Epithelial cell of esophagus (primary cell): ENCODE measurements around the gene WDR7.

Experiments
- DNase-seq: peaks from one replicate; pipeline ENCODE4 v3.0.0; 2010; ENCODE audit warnings: low read depth
- H3K4me3 ChIP-seq: 2 replicates; pipeline ENCODE4 v1.5.1; 2011; ENCODE audit warnings: mild to moderate bottlenecking, low read length, control low read depth
- TF ChIP-seq, protein P1 (sequence below): IDR thresholded peaks from 2 replicates; pipeline ENCODE4 v1.5.1; 2011; ENCODE audit warnings: low read depth, mild to moderate bottlenecking, low read length, control low read depth, inconsistent platforms; ENCODE audit not compliant: insufficient read depth; ENCODE audit errors: missing control alignments

The WDR7 gene

DNA sequence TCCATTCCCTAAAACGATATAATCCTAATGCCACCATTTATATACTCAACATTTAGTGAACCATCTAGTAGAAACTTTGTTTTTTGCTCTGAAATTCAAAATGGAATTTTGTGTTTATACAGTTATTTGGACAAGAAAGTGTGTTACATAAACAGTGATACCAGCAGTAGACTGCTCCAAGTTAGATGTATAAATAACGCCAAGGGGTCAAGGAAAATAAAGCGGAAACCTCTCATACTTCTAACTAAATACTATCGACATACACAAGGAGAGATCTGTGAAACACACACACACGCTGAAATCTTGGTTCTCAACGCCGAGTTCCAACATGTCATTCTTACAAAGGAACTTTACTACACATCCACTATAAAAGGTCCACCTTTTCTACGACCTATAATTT lies 14.0 kb upstream of the WDR7 start:
- DNase-seq = peak; percentile 16
- TF ChIP-seq, protein P1, sequence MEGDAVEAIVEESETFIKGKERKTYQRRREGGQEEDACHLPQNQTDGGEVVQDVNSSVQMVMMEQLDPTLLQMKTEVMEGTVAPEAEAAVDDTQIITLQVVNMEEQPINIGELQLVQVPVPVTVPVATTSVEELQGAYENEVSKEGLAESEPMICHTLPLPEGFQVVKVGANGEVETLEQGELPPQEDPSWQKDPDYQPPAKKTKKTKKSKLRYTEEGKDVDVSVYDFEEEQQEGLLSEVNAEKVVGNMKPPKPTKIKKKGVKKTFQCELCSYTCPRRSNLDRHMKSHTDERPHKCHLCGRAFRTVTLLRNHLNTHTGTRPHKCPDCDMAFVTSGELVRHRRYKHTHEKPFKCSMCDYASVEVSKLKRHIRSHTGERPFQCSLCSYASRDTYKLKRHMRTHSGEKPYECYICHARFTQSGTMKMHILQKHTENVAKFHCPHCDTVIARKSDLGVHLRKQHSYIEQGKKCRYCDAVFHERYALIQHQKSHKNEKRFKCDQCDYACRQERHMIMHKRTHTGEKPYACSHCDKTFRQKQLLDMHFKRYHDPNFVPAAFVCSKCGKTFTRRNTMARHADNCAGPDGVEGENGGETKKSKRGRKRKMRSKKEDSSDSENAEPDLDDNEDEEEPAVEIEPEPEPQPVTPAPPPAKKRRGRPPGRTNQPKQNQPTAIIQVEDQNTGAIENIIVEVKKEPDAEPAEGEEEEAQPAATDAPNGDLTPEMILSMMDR = no peak
- H3K4me3 ChIP-seq = peak overlapping the region; percentile 89

DNA sequence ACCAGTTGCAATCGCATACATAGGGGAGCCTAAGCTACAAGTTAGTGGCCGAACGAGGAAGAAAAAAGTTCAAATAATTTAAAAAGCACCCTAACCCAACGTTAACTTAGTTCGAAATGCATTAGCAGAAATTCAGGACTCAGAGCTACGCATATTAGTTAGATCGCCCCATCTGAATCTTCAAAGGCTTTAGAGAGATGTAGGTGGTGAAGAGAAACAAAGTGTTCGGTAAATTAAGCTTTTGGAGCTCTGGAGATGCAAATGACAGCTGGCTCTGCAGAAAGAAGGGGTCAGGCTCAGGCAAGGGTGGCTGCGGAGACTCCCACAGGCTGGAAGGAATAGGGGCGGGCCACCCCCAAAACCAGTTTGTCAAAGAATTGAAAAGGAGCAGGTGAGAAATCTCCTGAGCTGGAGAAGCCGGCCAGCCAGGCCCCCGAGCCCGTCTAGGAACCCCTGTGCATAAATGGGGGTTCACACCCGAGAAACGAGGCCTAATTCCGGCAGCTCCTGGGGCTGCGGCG lies 13.4 kb upstream of the WDR7 start:
- peak; percentile 51 for DNase-seq
- TF ChIP-seq, protein P1 = no peak
- peak overlapping the region; percentile 89 for H3K4me3 ChIP-seq

DNA sequence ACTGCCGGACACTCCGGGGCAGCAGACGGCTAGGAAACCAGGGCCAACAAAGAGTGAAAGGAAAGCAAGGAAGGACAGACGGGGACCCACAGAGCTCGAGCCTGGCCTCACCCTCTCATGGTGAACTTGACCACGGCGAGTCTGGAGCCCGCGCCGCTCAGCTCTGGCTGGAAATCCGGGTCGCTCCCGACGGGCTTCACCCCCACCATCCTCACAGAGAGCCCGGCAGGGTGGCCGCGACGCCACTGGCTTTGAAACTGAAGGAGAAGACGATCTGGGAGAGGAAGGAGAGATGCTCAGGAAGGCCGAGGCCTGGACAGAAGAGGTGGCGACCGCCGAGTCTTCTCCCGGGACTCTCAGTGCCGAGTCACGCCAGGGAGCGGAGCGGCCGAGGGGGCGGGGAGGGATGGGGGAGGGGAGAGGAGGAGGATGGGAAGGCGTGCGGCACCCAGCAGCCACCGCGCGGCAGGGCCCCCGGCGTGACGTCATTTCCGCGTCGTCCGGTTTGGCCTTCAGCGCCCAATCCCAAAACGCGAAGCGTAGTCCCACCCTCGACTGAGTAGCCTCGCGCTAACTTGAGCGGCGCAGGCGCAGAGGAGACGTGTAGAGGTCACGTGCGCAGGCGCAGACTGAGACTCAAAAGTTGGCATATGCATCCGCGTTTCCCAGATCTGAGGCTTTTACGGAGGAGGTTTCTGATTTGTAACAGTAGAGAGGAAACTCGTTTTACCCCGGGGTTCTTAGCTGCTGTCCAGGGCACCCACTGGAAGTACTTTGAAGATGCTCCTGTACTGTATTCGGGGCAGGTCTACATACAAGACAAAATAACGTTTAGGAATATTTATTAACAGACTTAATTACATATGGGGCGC lies 12.7 kb upstream of the WDR7 start, which contains the start of gene TXNL1:
Gene TXNL1, minus strand, starts transcription at position 361 of the 872 bp plus-strand sequence. Its CDS starts 152 bp downstream, at position 209.
- TF ChIP-seq, protein P1 = no peak
- peak within 1 kb of the TSS; percentile 89 for H3K4me3 ChIP-seq

DNA sequence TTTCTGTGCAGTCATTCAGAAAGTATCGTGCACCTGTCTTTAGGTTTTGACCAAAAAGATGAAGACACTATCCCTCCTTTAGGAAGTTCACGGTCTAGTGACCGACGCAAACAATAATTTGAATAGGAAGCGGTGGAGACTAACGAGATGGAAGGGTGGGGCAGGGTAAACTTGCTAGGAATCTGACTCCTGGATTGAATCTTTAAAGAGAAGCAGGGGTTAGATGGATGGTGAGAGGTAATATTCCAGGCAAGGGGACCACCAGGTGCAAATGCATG lies 12.1 kb upstream of the WDR7 start:
- TF ChIP-seq, protein P1 = no peak
- H3K4me3 ChIP-seq = peak overlapping the region; percentile 67
- peak; percentile 8 for DNase-seq

More for the DNA sequence above, 12.7 kb upstream of the WDR7 start, which contains the start of gene TXNL1:
- peak; percentile 99 for DNase-seq

DNA sequence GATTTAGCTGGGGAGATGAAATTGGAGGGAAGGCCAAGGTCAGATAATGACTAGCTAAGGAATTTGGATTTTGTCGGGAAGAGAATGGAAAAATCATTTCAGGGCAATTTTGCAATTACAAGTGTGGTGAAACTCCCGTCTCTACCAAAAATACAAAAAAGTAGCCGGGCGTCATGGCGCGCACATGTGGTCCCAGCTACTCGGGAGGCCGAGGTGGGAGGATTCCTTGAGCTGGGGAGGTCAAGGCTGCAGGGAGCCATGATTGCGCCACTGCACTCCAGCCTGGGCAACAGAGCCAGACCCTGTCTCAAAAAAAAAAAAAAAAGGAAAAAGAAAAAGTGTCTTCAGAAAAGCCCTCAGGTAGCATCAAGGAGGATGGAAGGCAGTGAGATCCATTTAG lies 11.6 kb upstream of the WDR7 start:
- H3K4me3 ChIP-seq = no peak overlapping the region
- no peak for DNase-seq
- TF ChIP-seq, protein P1 = no peak

DNA sequence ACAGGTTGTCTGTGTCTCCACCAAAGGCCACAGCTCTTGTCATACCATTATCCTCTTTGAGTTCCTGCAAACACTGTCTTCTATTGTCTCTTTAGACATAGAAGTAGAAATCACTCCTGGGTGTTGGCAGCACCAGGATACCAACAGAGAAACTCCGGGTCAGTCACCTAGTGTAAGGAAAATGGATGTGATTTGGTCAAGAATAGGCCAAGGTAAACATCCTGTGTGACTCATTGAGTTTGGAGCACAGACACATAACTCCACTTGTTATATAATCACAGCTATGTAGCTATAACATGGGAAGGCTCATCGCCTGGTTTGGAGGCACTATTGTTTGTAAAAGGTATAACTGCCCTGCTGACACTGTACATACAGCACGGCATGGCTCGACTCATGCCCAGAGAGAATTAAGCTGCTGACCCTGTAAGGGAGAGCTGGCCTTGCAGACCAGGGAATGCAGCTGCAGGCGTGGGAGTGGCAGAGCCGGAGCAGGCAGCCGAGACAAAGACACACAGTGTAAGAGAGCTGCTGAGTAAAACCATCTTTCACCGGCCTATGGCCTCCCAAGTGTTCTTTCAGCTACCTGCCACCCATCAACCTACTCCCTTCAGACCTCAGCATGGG lies 9.3 kb upstream of the WDR7 start:
- peak; percentile 62 for DNase-seq
- no peak overlapping the region for H3K4me3 ChIP-seq
- TF ChIP-seq, protein P1 = no peak
